T-cell (primary cell): ENCODE data around the gene KRTDAP. TPM values are rescaled to one million over a fixed set of nuclear protein-coding genes. Genes with fewer than 3 reads are reported as not detected.

Experiments used
- ATAC-seq, 4 experiments: fragments of 200-7000 bp in 3 of 4; fragments of 150-1000 bp in 1 of 4; cut with Tn5 transposase; replicated peaks in 1 of 4; 1 replicate in 3 of 4; 2 replicates in 1 of 4; pipeline ENCODE4 v1.10.0; 2021; ENCODE audit warnings: moderate library complexity in 3 of 4, mild to moderate bottlenecking in 2 of 4, moderate number of reproducible peaks in 1 of 4
- CTCF ChIA-PET, 2 donors: fragments of 300-600 bp; sonication (Branson Sonifier 250); formaldehyde crosslinking; loops; one replicate each; lab custom pipeline; 2022; ENCODE audit warnings: antibody characterized with exemption in 2 of 2; lab: Charles Lee
- POLR2A ChIA-PET, 2 donors: fragments of 300-600 bp; sonication (Branson Sonifier 250); formaldehyde crosslinking; loops; one replicate each; lab custom pipeline; 2022; ENCODE audit warnings: antibody characterized with exemption in 2 of 2; lab: Charles Lee
- DNase-seq, 35 experiments: peaks; one replicate each; pipeline versions ENCODE4 v3.0.0 to v3.0.0-alpha.2; 2013 to 2023
- H3K27ac ChIP-seq: one replicate; pipeline ENCODE4 v1.5.1; 2013; ENCODE audit warnings: low read length
- H3K27me3 ChIP-seq, 2 experiments: replicated peaks in 1 of 2; 1 replicate in 1 of 2; 2 replicates in 1 of 2; pipeline versions ENCODE4 v1.6.1 to v1.7.0; 2013; ENCODE audit warnings: low read length in 1 of 2, mixed read lengths in 1 of 2; ENCODE audit not compliant: control insufficient read depth in 2 of 2, insufficient read depth in 2 of 2; ENCODE audit errors: extremely low read depth in 1 of 2
- H3K36me3 ChIP-seq, 2 donors: 1 replicate in 1 of 2; 2 replicates in 1 of 2; pipeline versions ENCODE4 v1.6.1 to v1.7.0; 2013; ENCODE audit warnings: low read length in 1 of 2; ENCODE audit not compliant: control insufficient read depth in 2 of 2, insufficient read depth in 1 of 2; ENCODE audit errors: extremely low read depth in 1 of 2
- H3K4me1 ChIP-seq, 2 experiments: 1 replicate in 1 of 2; 2 replicates in 1 of 2; pipeline versions ENCODE4 v1.6.1 to v1.7.0; 2013; ENCODE audit warnings: low read length in 2 of 2, mixed read lengths in 1 of 2; ENCODE audit not compliant: insufficient read depth in 2 of 2, control insufficient read depth in 1 of 2; ENCODE audit errors: extremely low read depth in 1 of 2
- H3K4me3 ChIP-seq, 2 donors: 1 replicate in 1 of 2; 2 replicates in 1 of 2; pipeline versions ENCODE4 v1.5.1 to v1.7.0; 2013; ENCODE audit warnings: mild to moderate bottlenecking in 2 of 2, low read length in 1 of 2, moderate library complexity in 1 of 2; ENCODE audit not compliant: control insufficient read depth in 1 of 2; ENCODE audit errors: extremely low read depth in 1 of 2
- H3K9me3 ChIP-seq: 2 replicates; pipeline ENCODE4 v1.7.0; 2013
- H3K27ac Mint-ChIP-seq, 2 donors: one replicate each; pipeline ENCODE4 v1.8.0; 2020 to 2021; ENCODE audit warnings: mild to moderate bottlenecking in 2 of 2, mixed read lengths in 2 of 2
- H3K27me3 Mint-ChIP-seq, 2 donors: one replicate each; pipeline ENCODE4 v1.8.0; 2021 to 2022; ENCODE audit warnings: mixed read lengths in 2 of 2
- H3K36me3 Mint-ChIP-seq: one replicate; pipeline ENCODE4 v1.8.0; 2021; ENCODE audit warnings: mixed read lengths
- H3K4me1 Mint-ChIP-seq, 3 donors: one replicate each; pipeline ENCODE4 v1.8.0; 2020 to 2022; ENCODE audit warnings: mixed read lengths in 3 of 3, mild to moderate bottlenecking in 1 of 3
- H3K4me3 Mint-ChIP-seq, 3 donors: one replicate each; pipeline ENCODE4 v1.8.0; 2020 to 2022; ENCODE audit warnings: mild to moderate bottlenecking in 3 of 3, mixed read lengths in 3 of 3, moderate library complexity in 3 of 3
- H3K9me3 Mint-ChIP-seq, 3 donors: one replicate each; pipeline ENCODE4 v1.8.0; 2020 to 2022; ENCODE audit warnings: mixed read lengths in 3 of 3
- WGBS: methylation state at CpG from one replicate; pipeline ENCODE4 v1.1.5; 2013; ENCODE audit warnings: missing lambda C conversion rate; ENCODE audit not compliant: insufficient coverage; 5-methylcytosine and 5-hydroxymethylcytosine counted together
- total RNA-seq, 35 experiments: library from RNA in 6 of 35; stranded (reverse) in 6 of 35; fragments of 120-200 nt in 1 of 35; gene quantifications; one replicate each; pipeline versions ENCODE4 v1.2.1 to v1.2.4 and lab custom pipeline; 2013 to 2026

Gene KRTDAP, protein sequence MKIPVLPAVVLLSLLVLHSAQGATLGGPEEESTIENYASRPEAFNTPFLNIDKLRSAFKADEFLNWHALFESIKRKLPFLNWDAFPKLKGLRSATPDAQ
- not detected for total RNA-seq
- not detected for total RNA-seq (2013)
- 0 to 0.07 (median 0) reads per million in 29 experiments for total RNA-seq (lab: John Stamatoyannopoulos, UW)

DNA sequence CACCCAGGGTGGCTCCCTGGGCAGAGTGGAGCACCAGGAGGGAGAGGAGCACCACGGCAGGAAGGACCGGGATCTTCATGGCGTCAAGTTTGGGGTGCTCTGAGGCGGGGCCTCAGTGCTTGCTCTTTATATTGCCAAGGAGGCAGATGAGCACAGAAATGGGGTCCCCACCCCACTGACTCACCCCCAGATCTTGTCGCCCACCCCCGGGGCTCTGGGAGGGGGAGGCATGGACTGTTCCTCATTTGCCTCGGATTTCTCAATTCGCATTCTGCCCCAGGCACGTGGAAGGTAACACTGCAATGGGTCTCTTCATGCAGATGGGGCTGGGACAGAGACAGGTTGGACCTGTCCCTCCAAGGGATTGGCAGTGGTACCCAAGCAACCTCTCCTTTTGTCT lies at the start of gene KRTDAP:
KRTDAP (minus strand) TSS at position 101 of the 400 bp plus-strand sequence; CDS start at position 79, 22 bp downstream.
- H3K27ac Mint-ChIP-seq: no peak within 1 kb of the TSS
- no peak within 1 kb of the TSS for H3K4me3 ChIP-seq

DNA sequence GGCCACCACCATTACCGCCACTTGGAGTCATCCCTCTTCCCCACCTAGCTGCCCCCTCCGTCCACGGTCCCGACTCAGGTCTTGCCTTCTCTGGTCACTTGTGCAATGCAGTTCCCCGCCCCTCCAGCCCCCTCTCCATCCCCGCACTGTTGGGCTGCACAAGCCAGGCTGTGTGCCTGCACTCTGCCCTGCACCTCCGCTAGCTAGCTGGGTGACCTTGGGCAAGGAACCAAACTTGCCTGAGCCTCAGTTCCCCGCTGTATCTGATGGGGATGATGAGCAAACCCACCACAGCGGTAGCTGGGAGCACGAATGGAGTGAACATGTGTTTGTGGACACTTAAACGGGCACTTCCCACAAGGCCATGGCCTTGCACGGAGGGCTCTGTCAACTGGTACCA lies 49.6 kb upstream of the KRTDAP start:
- no peak overlapping the region for H3K4me3 Mint-ChIP-seq
- no peak for DNase-seq
- no peak for ATAC-seq
- ChIA-PET CTCF (no interaction called here), POLR2A (no interaction called here)
- 96% methylated on average over 11 of the region's 12 CpGs for WGBS
- no peaks in the 10 kb centered on the region for H3K27me3 ChIP-seq
- peaks cover 0 to 2% of the 10 kb centered on the region in 2 donors for H3K27me3 Mint-ChIP-seq
- H3K9me3 ChIP-seq: no peaks in the 10 kb centered on the region
- H3K36me3 ChIP-seq: no peaks in the 10 kb centered on the region
- H3K9me3 Mint-ChIP-seq: no peaks in the 10 kb centered on the region
- H3K4me1 Mint-ChIP-seq: peaks cover 6 to 14% (median 11%) of the 10 kb centered on the region in 3 donors
- H3K4me3 ChIP-seq: no peak overlapping the region
- no peak overlapping the region for H3K27ac ChIP-seq
- peaks cover 3 to 9% of the 10 kb centered on the region in 2 experiments for H3K4me1 ChIP-seq
- H3K27ac Mint-ChIP-seq: no peak overlapping the region
- no peaks in the 10 kb centered on the region for H3K36me3 Mint-ChIP-seq

More for the DNA sequence above, at the start of gene KRTDAP:
- CTCF ChIA-PET: no interaction called here
- peaks cover 3 to 36% of the 10 kb centered on the region in 2 donors for H3K27me3 Mint-ChIP-seq
- H3K4me1 Mint-ChIP-seq: peaks cover 0 to 6% (median 2%) of the 10 kb centered on the region in 3 donors
- H3K9me3 Mint-ChIP-seq: no peaks in the 10 kb centered on the region
- POLR2A ChIA-PET: interaction anchor here (0.6 to 0.7 kb wide), 2 partner anchors 20 to 321 kb away, joined by 3 read pairs; no protein-coding TSS in a partner anchor
- Histone ChIP-seq H3K27ac (no peak within 1 kb of the TSS), H3K4me1 (peaks cover 0 to 4% of the 10 kb centered on the region in 2 experiments), H3K36me3 (no peaks in the 10 kb centered on the region), H3K9me3 (no peaks in the 10 kb centered on the region), H3K27me3 (peaks cover 0 to 54% of the 10 kb centered on the region in 2 experiments)
- H3K4me3 Mint-ChIP-seq: no peak within 1 kb of the TSS
- WGBS: 84% methylated on average over 4 of the region's 9 CpGs
- DNase-seq (no peak), ATAC-seq (no peak)
- H3K36me3 Mint-ChIP-seq: no peaks in the 10 kb centered on the region

DNA sequence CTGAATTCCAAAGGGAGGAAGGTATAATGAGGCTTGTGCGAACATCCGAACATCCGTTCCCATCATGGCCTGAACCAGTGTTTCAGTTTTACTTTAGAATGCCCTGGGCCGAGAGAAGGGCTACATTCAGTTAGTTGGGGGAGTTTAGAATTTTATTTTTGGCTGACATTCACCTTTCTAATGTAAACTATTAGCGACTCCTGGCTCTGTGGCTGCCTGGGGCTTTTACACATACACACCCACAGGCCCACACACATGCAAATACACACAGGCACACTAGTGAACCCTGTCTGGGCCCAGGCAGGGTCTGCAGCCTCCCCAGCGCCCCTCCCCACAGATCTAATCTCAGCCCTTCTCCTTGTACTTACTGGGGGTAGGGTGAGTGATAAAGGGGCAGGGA lies 49.0 kb upstream of the KRTDAP start:
- Histone ChIP-seq H3K36me3 (no peaks in the 10 kb centered on the region), H3K27me3 (peaks cover 0 to 3% of the 10 kb centered on the region in 2 experiments), H3K27ac (no peak overlapping the region), H3K9me3 (no peaks in the 10 kb centered on the region), H3K4me1 (peaks cover 0 to 5% of the 10 kb centered on the region in 2 experiments), H3K4me3 (no peak overlapping the region)
- Mint-ChIP-seq H3K4me3 (no peak overlapping the region), H3K36me3 (no peaks in the 10 kb centered on the region), H3K27me3 (peaks cover 0 to 3% of the 10 kb centered on the region in 2 donors), H3K4me1 (peaks cover under 1 to 10% (median 7%) of the 10 kb centered on the region in 3 donors), H3K27ac (no peak overlapping the region), H3K9me3 (no peaks in the 10 kb centered on the region)
- WGBS: no CpG with 5 or more reads among the region's 6 CpGs
- ChIA-PET POLR2A (no interaction called here), CTCF (no interaction called here)
- ATAC-seq (no peak), DNase-seq (no peak)

DNA sequence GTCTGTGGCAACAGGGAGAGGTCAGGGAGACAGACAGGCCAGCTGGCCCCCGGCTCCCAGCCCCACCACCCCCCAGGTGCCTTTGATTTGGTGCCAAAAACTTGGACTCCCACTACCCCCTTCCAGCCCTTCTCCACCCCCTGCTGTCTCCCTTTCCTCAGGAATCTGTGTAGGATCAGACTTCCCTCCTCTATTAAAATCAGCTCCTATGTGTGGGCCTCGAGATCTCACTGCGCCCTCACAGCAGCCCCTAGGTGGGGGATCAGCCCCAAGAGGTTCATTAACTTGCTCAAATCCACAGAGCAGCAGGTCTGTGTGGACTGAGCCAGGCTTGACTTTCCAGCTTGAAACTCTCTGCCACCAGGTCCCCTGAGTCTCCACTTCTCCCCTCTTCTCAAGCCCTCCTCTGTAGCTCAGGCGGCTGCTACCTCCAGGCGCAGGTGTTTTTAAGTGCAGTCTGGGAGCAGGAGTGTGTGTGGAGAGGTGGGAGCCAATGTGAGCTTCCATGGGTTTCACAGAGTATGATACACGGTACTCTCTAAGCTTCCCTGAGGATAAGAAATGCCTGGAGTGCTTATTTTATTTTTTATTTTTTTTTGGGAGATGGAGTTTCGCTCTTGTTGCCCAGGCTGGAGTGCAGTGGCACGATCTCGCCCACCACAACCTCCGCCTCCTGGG lies 44.7 kb upstream of the KRTDAP start:
- DNase-seq (no peak), ATAC-seq (no peak)
- CTCF ChIA-PET: interaction anchor here in 1 of 2 donors (0.6 kb wide), 1 partner anchor 300 kb away, joined by 3 read pairs; no protein-coding TSS in a partner anchor
- Mint-ChIP-seq H3K36me3 (no peaks in the 10 kb centered on the region), H3K4me1 (peaks cover 14 to 16% (median 14%) of the 10 kb centered on the region in 3 donors), H3K27me3 (peaks cover 9 to 23% of the 10 kb centered on the region in 2 donors), H3K9me3 (no peaks in the 10 kb centered on the region), H3K4me3 (peak overlapping the region in 1 of 3 donors; percentile 23), H3K27ac (peak overlapping the region in 1 of 2 donors; percentile 44)
- Histone ChIP-seq H3K27me3 (peaks cover 0 to 34% of the 10 kb centered on the region in 2 experiments), H3K27ac (no peak overlapping the region), H3K9me3 (no peaks in the 10 kb centered on the region), H3K4me1 (peaks cover 0 to 15% of the 10 kb centered on the region in 2 experiments), H3K4me3 (no peak overlapping the region), H3K36me3 (no peaks in the 10 kb centered on the region)
- POLR2A ChIA-PET: no interaction called here
- 89% methylated on average over 6 of the region's 10 CpGs for WGBS

DNA sequence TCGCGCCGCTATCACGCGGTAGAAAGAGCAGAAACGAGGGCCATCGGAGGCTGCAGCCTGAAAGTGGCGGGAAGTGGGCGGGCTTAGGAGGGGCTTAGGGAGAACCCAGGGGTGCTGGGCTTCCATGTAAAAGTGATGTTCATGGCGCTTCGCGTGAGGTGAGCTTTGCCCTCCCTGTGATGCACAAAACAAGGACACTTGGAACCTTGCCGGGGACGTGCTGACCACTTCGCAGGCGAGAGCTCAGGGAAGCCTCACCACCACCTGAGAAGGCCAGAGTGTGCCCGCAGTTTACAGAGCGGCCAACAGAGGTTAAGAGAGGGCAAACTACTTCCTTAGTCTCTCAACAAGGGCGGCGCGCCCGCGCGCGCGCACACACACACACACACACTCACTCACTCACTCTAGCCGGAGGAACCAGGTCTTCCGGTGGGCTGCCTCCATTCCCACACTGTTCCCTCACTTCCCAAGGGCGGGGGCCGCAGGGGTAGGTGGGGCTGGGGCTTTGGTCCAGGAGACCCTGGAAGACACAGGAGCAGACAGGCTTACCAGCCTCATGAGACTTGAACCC lies 43.6 kb upstream of the KRTDAP start:
- 4% methylated on average over 15 of the region's 30 CpGs for WGBS
- peak overlapping the region; percentile 65 to 77 (median 73) for H3K4me3 Mint-ChIP-seq
- peaks cover 0 to 44% of the 10 kb centered on the region in 2 experiments for H3K27me3 ChIP-seq
- no peaks in the 10 kb centered on the region for H3K36me3 ChIP-seq
- peaks cover 0 to 15% of the 10 kb centered on the region in 2 experiments for H3K4me1 ChIP-seq
- ChIA-PET CTCF (no interaction called here), POLR2A (no interaction called here)
- peak; percentile 82 to 89 (median 84) for ATAC-seq
- no peak overlapping the region for H3K27ac ChIP-seq
- H3K27ac Mint-ChIP-seq: peak overlapping the region in 1 of 2 donors; percentile 63
- H3K9me3 ChIP-seq: no peaks in the 10 kb centered on the region
- peaks cover 14 to 15% (median 14%) of the 10 kb centered on the region in 3 donors for H3K4me1 Mint-ChIP-seq
- DNase-seq: peak in 32 of 35 experiments; percentile 17 to 66 (median 49)
- peak overlapping the region; percentile 18 to 67 for H3K4me3 ChIP-seq
- H3K9me3 Mint-ChIP-seq: no peaks in the 10 kb centered on the region
- peaks cover 14 to 27% of the 10 kb centered on the region in 2 donors for H3K27me3 Mint-ChIP-seq
- no peaks in the 10 kb centered on the region for H3K36me3 Mint-ChIP-seq

DNA sequence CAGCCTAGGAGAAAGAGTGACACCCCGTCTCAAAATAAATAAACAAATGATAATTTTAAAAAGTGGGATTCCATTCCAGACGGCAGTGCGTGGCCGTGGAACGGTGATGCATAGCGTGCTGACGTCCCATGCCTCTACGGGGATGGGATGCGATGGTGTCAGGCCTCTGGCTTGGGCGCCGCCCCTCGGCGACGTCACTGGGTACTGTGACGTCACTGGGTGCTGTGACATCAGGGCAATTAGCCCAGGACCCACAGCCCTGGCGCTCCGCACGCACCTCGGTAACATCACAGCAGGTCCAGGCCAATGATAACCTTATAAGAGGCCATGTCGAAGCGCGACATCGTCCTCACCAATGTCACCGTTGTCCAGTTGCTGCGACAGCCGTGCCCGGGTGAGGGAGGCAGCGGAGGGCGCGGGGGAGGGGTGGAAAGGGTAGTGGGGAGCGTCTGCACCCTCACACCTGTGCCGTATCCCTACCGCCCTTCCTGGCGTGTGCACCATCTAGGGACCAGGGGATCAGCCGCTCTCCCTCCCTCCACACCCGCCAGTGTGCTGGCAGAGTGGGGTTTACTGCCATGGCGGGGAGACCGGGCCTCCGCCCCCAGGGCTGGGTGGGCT lies 43.0 kb upstream of the KRTDAP start, which contains the start of gene GAPDHS:
GAPDHS (plus strand) TSS at position 256 of the 621 bp plus-strand sequence; CDS start at position 328, 72 bp downstream.
- Histone ChIP-seq H3K9me3 (no peaks in the 10 kb centered on the region), H3K36me3 (no peaks in the 10 kb centered on the region), H3K27me3 (peaks cover 0 to 49% of the 10 kb centered on the region in 2 experiments), H3K4me1 (peaks cover 0 to 15% of the 10 kb centered on the region in 2 experiments), H3K27ac (no peak within 1 kb of the TSS), H3K4me3 (peak within 1 kb of the TSS; percentile 18 to 67)
- ChIA-PET CTCF (no interaction called here), POLR2A (no interaction called here)
- no peaks in the 10 kb centered on the region for H3K9me3 Mint-ChIP-seq
- H3K4me1 Mint-ChIP-seq: peaks cover 14 to 15% (median 14%) of the 10 kb centered on the region in 3 donors
- ATAC-seq (peak in 3 of 4 experiments; percentile 8 to 40 (median 21)), DNase-seq (no peak)
- H3K27ac Mint-ChIP-seq: peak within 1 kb of the TSS in 1 of 2 donors; percentile 63
- WGBS: 73% methylated on average over 28 of the region's 39 CpGs
- H3K27me3 Mint-ChIP-seq: peaks cover 20 to 32% of the 10 kb centered on the region in 2 donors
- no peaks in the 10 kb centered on the region for H3K36me3 Mint-ChIP-seq
- peak within 1 kb of the TSS; percentile 65 to 77 (median 73) for H3K4me3 Mint-ChIP-seq
